Glutamatergic neuron (in vitro differentiated cells): ENCODE measurements around the gene ZNF660. TPM values are rescaled to one million over a fixed set of nuclear protein-coding genes. Genes with fewer than 3 reads are reported as not detected.

Experiments
- DNase-seq: peaks from one replicate; pipeline ENCODE4 v3.0.0; 2022
- H3K27ac Mint-ChIP-seq: one replicate; pipeline ENCODE4 v1.8.0; 2020; ENCODE audit warnings: mild to moderate bottlenecking, mixed read lengths, inconsistent platforms; ENCODE audit not compliant: unreplicated experiment
- H3K27me3 Mint-ChIP-seq: one replicate; pipeline ENCODE4 v1.8.0; 2020; ENCODE audit warnings: mild to moderate bottlenecking, moderate library complexity, mixed read lengths, inconsistent platforms; ENCODE audit not compliant: unreplicated experiment
- H3K36me3 Mint-ChIP-seq: one replicate; pipeline ENCODE4 v1.8.0; 2020; ENCODE audit warnings: mild to moderate bottlenecking, mixed read lengths, inconsistent platforms; ENCODE audit not compliant: unreplicated experiment
- H3K4me1 Mint-ChIP-seq: one replicate; pipeline ENCODE4 v1.8.0; 2020; ENCODE audit warnings: mild to moderate bottlenecking, low read depth, mixed read lengths, inconsistent platforms; ENCODE audit not compliant: unreplicated experiment
- H3K4me3 Mint-ChIP-seq: one replicate; pipeline ENCODE4 v1.8.0; 2020; ENCODE audit warnings: mild to moderate bottlenecking, mixed read lengths, inconsistent platforms; ENCODE audit not compliant: unreplicated experiment
- H3K9me3 Mint-ChIP-seq: one replicate; pipeline ENCODE4 v1.8.0; 2020; ENCODE audit warnings: mild to moderate bottlenecking, moderate library complexity, mixed read lengths, inconsistent platforms; ENCODE audit not compliant: unreplicated experiment
- CTCF ChIP-seq: fragments of 200-600 bp; sonication (generic); IDR thresholded peaks from one replicate; pipeline ENCODE4 v1.5.0; 2021; ENCODE audit not compliant: partially characterized antibody, unreplicated experiment
- total RNA-seq: library from RNA; stranded (reverse); fragmentation: NEBNext Ultra II Directional; extraction: Animal tissue kit (Norgen Biotek cat#: 25700); gene quantifications from one replicate; pipeline ENCODE4 v1.2.1, GENCODE V29; 2021; ENCODE audit not compliant: unreplicated experiment

Gene ZNF660
- total RNA-seq, 1 donor from 2014 or later: 35.4 TPM

GRCh38 chr3:44632193-44632592, 47.4 kb downstream of the ZNF660 start:
- TF ChIP-seq CTCF: no peak
- no peaks in the 10 kb centered on the region for H3K9me3 Mint-ChIP-seq
- H3K4me3 Mint-ChIP-seq: no peak overlapping the region
- H3K36me3 Mint-ChIP-seq: peaks cover 13% of the 10 kb centered on the region
- peak overlapping the region; percentile 24 for H3K27ac Mint-ChIP-seq
- H3K27me3 Mint-ChIP-seq: no peaks in the 10 kb centered on the region
- DNase-seq: no peak
- peaks cover 2% of the 10 kb centered on the region for H3K4me1 Mint-ChIP-seq

- no peak overlapping the region for H3K27ac Mint-ChIP-seq
- peaks cover 44% of the 10 kb centered on the region for H3K36me3 Mint-ChIP-seq
- TF ChIP-seq CTCF: no peak
- peaks cover 2% of the 10 kb centered on the region for H3K9me3 Mint-ChIP-seq
- H3K27me3 Mint-ChIP-seq: no peaks in the 10 kb centered on the region
- H3K4me3 Mint-ChIP-seq: no peak overlapping the region
- H3K4me1 Mint-ChIP-seq: no peaks in the 10 kb centered on the region
- DNase-seq: no peak
Measured at GRCh38 chr3:44642337-44642736, 57.6 kb downstream of the ZNF660 start.

- no peak for DNase-seq
- Mint-ChIP-seq H3K9me3 (peaks cover 2% of the 10 kb centered on the region), H3K4me3 (no peak overlapping the region), H3K27me3 (no peaks in the 10 kb centered on the region), H3K4me1 (no peaks in the 10 kb centered on the region), H3K27ac (no peak overlapping the region), H3K36me3 (peaks cover 44% of the 10 kb centered on the region)
- no peak for TF ChIP-seq CTCF
Measured at GRCh38 chr3:44643024-44643423, 58.3 kb downstream of the ZNF660 start.

- peaks cover 20% of the 10 kb centered on the region for H3K36me3 Mint-ChIP-seq
- H3K4me1 Mint-ChIP-seq: peaks cover 2% of the 10 kb centered on the region
- TF ChIP-seq CTCF: no peak
- peak overlapping the region; percentile 93 for H3K27ac Mint-ChIP-seq
- H3K4me3 Mint-ChIP-seq: peak overlapping the region; percentile 93
- no peaks in the 10 kb centered on the region for H3K9me3 Mint-ChIP-seq
- no peak for DNase-seq
- H3K27me3 Mint-ChIP-seq: peaks cover 2% of the 10 kb centered on the region
Measured at GRCh38 chr3:44647771-44648170, 63.0 kb downstream of the ZNF660 start.

GRCh38 chr3:44648564-44649229, 63.9 kb downstream of the ZNF660 start, which contains the start of gene ZNF35:
ZNF35 (plus strand) TSS chr3:44648732; CDS start chr3:44651068, 2,336 bp downstream.
- no peaks in the 10 kb centered on the region for H3K9me3 Mint-ChIP-seq
- peaks cover 2% of the 10 kb centered on the region for H3K4me1 Mint-ChIP-seq
- H3K27ac Mint-ChIP-seq: peak within 1 kb of the TSS; percentile 93
- H3K27me3 Mint-ChIP-seq: peaks cover 2% of the 10 kb centered on the region
- H3K4me3 Mint-ChIP-seq: peak within 1 kb of the TSS; percentile 93
- peaks cover 15% of the 10 kb centered on the region for H3K36me3 Mint-ChIP-seq
- DNase-seq: peak; percentile 89
- TF ChIP-seq CTCF: no peak

Other genes starting within 250 kb of the ZNF660 start
- 17.1 TPM for gene TCAIM, start 246.2 kb upstream of the ZNF660 start, total RNA-seq
- 66.8 TPM for gene ZNF445, start 107.3 kb upstream of the ZNF660 start, total RNA-seq
- 20.6 TPM for gene ZKSCAN7, start 29.8 kb upstream of the ZNF660 start, total RNA-seq
- 49.0 TPM for gene ZNF197, start 40.1 kb downstream of the ZNF660 start, total RNA-seq
- gene ZNF35, start 63.8 kb downstream of the ZNF660 start, total RNA-seq: 29.8 TPM
- gene ZNF502, start 127.7 kb downstream of the ZNF660 start, total RNA-seq: 0.32 TPM
- 6.2 TPM for gene ZNF501, start 144.7 kb downstream of the ZNF660 start, total RNA-seq
- 23.0 TPM for gene KIAA1143, start 176.7 kb downstream of the ZNF660 start, total RNA-seq
- 5.8 TPM for gene KIF15, start 176.8 kb downstream of the ZNF660 start, total RNA-seq